Uterus (tissue), 2 donors: Measurements from ENCODE around the gene TCERG1.

ENCODE experiments used
- CTCF ChIP-seq, 4 experiments: fragments of 200-600 bp in 2 of 4; fragments of 450-650 bp in 2 of 4; sonication (generic) in 2 of 4; IDR thresholded peaks; one replicate each; pipeline ENCODE4 v1.5.1; 2016 to 2019; ENCODE audit warnings: antibody characterized with exemption in 4 of 4, mild to moderate bottlenecking in 2 of 4, moderate library complexity in 1 of 4
- POLR2A ChIP-seq, 2 donors: fragments of 450-650 bp; IDR thresholded peaks; one replicate each; pipeline ENCODE4 v1.6.1; 2016; ENCODE audit warnings: antibody characterized with exemption in 2 of 2, mild to moderate bottlenecking in 1 of 2, moderate library complexity in 1 of 2

- TF ChIP-seq CTCF (IDR thresholded peaks at IDR 0.05): no peak
- TF ChIP-seq POLR2A (IDR thresholded peaks at IDR 0.05): no peak
These were observed 6.8 kb upstream of the TCERG1 start for GRCh38 chr5:146440353-146440752.
